ENCODE results near the gene EMD. TPM values are rescaled to one million over a fixed set of nuclear protein-coding genes. Genes with fewer than 3 reads are reported as not detected.
A peak's percentile ranks its signal among the peaks of the same experiment; 100 is the strongest.

EMD gene
- total and polyA plus RNA-seq, 2 of the 13 experiments (the other 11 are each of a cell fraction or from before 2014, with no cell fraction given), result 14.5 to 14.9 TPM

GRCh38 chrX:154399527-154400368 is 20.7 kb downstream of the EMD start (continued):
- TF ChIP-seq ZNF691 (CRISPR knock-in tag; IDR thresholded peaks at IDR 0.05; ENCODE audit: borderline replicate concordance, low read depth) (0 out of 2 replicates have a peak, but pooled peaks have one; percentile 8), ZNF281 (CRISPR knock-in tag; IDR thresholded peaks at IDR 0.05; ENCODE audit: borderline replicate concordance) (no peak), MIXL1 (CRISPR knock-in tag; IDR thresholded peaks at IDR 0.05) (no peak), PAWR (CRISPR knock-in tag; IDR thresholded peaks at IDR 0.05; ENCODE audit: borderline replicate concordance) (no peak), ESRRA (CRISPR knock-in tag; IDR thresholded peaks at IDR 0.05; ENCODE audit: low read depth) (no peak), POLR2G (IDR thresholded peaks at IDR 0.05; ENCODE audit: low read depth, low read length) (0 out of 2 replicates have a peak, but pooled peaks have one; percentile 10), ZNF781 (CRISPR knock-in tag; IDR thresholded peaks at IDR 0.05; ENCODE audit: borderline replicate concordance, not compliant biosample characterization) (no peak), ZNF451 (CRISPR knock-in tag; IDR thresholded peaks at IDR 0.05) (no peak), ZNF326 (CRISPR knock-in tag; IDR thresholded peaks at IDR 0.05; ENCODE audit: borderline replicate concordance) (no peak), MBD4 (IDR thresholded peaks at IDR 0.05; ENCODE audit: borderline replicate concordance, low read length) (0 out of 2 replicates have a peak, but pooled peaks have one; percentile 36), FOXO4 (CRISPR knock-in tag; conservative IDR thresholded peaks at IDR 0.05) (no peak), DBP (CRISPR knock-in tag; IDR thresholded peaks at IDR 0.05; ENCODE audit: not compliant biosample characterization) (no peak), ZNF891 (CRISPR knock-in tag; IDR thresholded peaks at IDR 0.05) (no peak), ZNF619 (CRISPR knock-in tag; IDR thresholded peaks at IDR 0.05) (no peak), ZZZ3 (CRISPR knock-in tag; IDR thresholded peaks at IDR 0.05; ENCODE audit: borderline replicate concordance) (no peak), ZNF652 (CRISPR knock-in tag; IDR thresholded peaks at IDR 0.05; ENCODE audit: borderline replicate concordance, low read depth) (no peak)
